SJSA1 (cell line): ENCODE results near the gene SPPL2B. TPM values are rescaled to one million over a fixed set of nuclear protein-coding genes. Genes with fewer than 3 reads are reported as not detected.
A peak's percentile ranks its signal among the peaks of the same experiment; 100 is the strongest.
"Not testable (repeated sequence)": the region's sequence is repeated elsewhere in the genome, so short reads cannot be mapped to it uniquely, and the experiment has no call there.

Experiments used
- DNase-seq, 2 experiments: peaks; one replicate each; pipeline ENCODE4 v3.0.0-alpha.2; 2015 to 2020; ENCODE audit warnings: low spot score in 2 of 2, low read depth in 1 of 2
- H3K27ac ChIP-seq: fragments of 250-450 bp; sonication (Bioruptor Pico); 2 replicates; pipeline ENCODE4 v1.5.1; 2020; ENCODE audit warnings: mild to moderate bottlenecking, moderate library complexity
- H3K27me3 ChIP-seq: fragments of 250-450 bp; sonication (Bioruptor Pico); replicated peaks from 2 replicates; pipeline ENCODE4 v1.5.1; 2020; ENCODE audit warnings: mild to moderate bottlenecking, moderate library complexity
- H3K36me3 ChIP-seq: fragments of 250-450 bp; sonication (Bioruptor Pico); 2 replicates; pipeline ENCODE4 v1.5.1; 2020; ENCODE audit warnings: mild to moderate bottlenecking
- H3K4me1 ChIP-seq: fragments of 250-450 bp; sonication (Bioruptor Pico); replicated peaks from 2 replicates; pipeline ENCODE4 v1.6.1; 2021; ENCODE audit warnings: mild to moderate bottlenecking
- H3K4me3 ChIP-seq: fragments of 250-450 bp; sonication (Bioruptor Pico); 2 replicates; pipeline ENCODE4 v1.5.1; 2020; ENCODE audit warnings: mild to moderate bottlenecking
- H3K9me3 ChIP-seq: fragments of 250-450 bp; sonication (Bioruptor Pico); replicated peaks from 2 replicates; pipeline ENCODE4 v1.5.1; 2020; ENCODE audit warnings: mild to moderate bottlenecking
- total RNA-seq: library from RNA; depleted of rRNA; stranded (reverse); fragments of >200 nt; shearing (Covaris generic); gene quantifications from 2 replicates; pipeline ENCODE4 v1.2.3, GENCODE V29; 2014; rRNA removed

The SPPL2B gene, protein sequence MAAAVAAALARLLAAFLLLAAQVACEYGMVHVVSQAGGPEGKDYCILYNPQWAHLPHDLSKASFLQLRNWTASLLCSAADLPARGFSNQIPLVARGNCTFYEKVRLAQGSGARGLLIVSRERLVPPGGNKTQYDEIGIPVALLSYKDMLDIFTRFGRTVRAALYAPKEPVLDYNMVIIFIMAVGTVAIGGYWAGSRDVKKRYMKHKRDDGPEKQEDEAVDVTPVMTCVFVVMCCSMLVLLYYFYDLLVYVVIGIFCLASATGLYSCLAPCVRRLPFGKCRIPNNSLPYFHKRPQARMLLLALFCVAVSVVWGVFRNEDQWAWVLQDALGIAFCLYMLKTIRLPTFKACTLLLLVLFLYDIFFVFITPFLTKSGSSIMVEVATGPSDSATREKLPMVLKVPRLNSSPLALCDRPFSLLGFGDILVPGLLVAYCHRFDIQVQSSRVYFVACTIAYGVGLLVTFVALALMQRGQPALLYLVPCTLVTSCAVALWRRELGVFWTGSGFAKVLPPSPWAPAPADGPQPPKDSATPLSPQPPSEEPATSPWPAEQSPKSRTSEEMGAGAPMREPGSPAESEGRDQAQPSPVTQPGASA
- 32.2 and 45.2 TPM in 2 replicates for total RNA-seq

DNA sequence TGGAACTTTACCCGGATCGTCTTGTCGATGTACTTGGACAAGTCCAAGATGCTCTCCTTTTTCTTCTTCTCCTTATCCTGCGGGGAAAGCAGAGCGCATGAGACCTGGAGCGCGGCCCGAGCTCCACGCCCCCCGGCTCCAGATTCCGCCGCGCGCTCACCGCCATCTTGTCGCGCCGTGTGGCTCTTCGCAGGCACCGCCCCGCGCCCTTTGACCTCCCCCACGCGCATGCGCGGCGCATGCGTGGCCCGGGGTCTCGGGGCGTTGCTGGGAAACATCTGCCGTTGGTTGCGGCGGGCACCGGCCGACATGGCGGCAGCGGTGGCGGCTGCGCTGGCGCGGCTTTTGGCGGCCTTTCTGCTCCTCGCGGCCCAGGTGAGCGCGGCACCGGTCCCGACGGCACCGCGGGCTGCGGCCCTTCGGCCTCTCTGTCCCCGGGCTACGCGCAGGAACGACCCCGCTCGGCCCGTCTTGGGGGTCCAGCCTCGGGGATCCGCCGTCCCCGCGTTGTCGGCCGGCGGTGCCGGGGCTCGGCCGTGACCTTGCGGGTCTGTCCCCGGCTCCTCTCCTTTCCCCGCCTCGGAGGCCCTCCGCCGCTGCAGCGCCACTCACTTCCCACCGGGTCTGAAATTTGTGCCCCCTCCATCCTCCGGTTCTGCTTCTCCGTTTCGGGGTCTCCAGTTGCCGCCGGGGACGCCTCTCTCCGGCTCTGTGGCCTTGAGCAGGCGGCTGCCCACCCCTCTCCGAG, at the start of gene SPPL2B, which contains the start of gene LSM7:
SPPL2B (plus strand) TSS at position 284 of the 748 bp plus-strand sequence; CDS start at position 310, 26 bp downstream.
LSM7 (minus strand) TSS at position 186 of the 748 bp plus-strand sequence; CDS start at position 166, 20 bp downstream.
- H3K4me1 ChIP-seq = peaks cover 13% of the 10 kb centered on the region
- H3K4me3 ChIP-seq = peak within 1 kb of the TSS; percentile 96
- peak; percentile 87 to 89 for DNase-seq
- H3K27me3 ChIP-seq = no peaks in the 10 kb centered on the region
- H3K27ac ChIP-seq = peak within 1 kb of the TSS; percentile 79
- no peaks in the 10 kb centered on the region for H3K9me3 ChIP-seq
- H3K36me3 ChIP-seq = peaks cover 41% of the 10 kb centered on the region

DNA sequence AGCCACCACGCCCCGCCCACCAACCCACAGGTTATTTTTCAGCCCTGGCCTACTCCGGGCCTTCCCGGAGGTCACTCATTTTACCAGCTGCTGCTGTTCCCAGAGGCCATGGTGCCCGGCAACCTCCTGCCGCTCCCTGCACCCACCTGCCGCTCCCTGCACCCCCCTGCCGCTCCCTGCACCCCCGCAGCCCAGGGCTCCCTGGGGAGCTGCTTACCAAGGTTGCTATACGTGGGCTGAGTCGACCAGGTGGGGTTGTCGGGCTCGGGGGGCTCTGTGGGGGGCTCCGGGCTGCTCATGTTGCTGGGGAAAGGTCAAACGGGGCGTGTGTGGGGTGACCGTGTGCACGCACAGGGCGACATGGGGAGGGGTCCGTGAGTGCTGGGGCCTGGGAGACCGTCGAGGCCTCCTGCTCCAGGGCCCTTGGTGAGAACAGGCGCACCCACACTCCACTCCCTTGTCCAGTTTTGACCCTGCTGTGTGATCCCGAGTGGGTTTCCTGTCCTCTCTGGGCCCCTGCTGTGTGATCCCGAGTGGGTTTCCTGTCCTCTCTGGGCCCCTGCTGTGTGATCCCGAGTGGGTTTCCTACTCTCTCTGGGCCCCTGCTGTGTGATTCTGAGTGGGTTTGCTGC, 47.7 kb upstream of the SPPL2B start:
- Histone ChIP-seq H3K27me3 (no peaks in the 10 kb centered on the region), H3K36me3 (peaks cover 17% of the 10 kb centered on the region), H3K27ac (no peak overlapping the region), H3K9me3 (no peaks in the 10 kb centered on the region), H3K4me1 (peaks cover 6% of the 10 kb centered on the region), H3K4me3 (no peak overlapping the region)
- no peak for DNase-seq

DNA sequence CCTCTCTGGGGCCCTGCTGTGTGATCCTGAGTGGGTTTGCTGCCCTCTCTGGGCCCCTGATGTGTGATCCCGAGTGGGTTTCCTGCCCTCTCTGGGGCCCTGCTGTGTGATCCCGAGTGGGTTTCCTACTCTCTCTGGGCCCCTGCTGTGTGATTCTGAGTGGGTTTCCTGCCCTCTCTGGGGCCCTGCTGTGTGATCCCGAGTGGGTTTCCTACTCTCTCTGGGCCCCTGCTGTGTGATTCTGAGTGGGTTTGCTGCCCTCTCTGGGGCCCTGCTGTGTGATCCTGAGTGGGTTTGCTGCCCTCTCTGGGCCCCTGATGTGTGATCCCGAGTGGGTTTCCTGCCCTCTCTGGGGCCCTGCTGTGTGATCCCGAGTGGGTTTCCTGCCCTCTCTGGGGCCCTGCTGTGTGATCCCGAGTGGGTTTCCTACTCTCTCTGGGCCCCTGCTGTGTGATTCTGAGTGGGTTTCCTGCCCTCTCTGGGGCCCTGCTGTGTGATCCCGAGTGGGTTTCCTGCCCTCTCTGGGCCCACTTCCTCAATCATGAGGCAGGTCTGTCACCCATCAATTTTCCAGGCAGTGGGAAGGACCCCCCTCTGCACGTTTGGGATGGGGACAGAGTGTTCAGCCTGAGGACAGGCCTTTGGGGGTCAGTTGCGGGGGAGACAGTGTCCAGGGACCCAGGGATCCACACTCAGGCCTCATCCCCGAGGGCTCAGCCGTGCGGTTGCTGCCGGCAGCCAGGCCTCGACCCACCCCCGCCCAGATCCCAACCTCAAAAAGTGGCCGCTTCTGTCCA, 47.0 kb upstream of the SPPL2B start:
- not testable (repeated sequence) for H3K27me3 ChIP-seq, H3K4me1 ChIP-seq, DNase-seq, H3K4me3 ChIP-seq, H3K27ac ChIP-seq, H3K9me3 ChIP-seq
- peaks cover 10% of the 10 kb centered on the region for H3K36me3 ChIP-seq

DNA sequence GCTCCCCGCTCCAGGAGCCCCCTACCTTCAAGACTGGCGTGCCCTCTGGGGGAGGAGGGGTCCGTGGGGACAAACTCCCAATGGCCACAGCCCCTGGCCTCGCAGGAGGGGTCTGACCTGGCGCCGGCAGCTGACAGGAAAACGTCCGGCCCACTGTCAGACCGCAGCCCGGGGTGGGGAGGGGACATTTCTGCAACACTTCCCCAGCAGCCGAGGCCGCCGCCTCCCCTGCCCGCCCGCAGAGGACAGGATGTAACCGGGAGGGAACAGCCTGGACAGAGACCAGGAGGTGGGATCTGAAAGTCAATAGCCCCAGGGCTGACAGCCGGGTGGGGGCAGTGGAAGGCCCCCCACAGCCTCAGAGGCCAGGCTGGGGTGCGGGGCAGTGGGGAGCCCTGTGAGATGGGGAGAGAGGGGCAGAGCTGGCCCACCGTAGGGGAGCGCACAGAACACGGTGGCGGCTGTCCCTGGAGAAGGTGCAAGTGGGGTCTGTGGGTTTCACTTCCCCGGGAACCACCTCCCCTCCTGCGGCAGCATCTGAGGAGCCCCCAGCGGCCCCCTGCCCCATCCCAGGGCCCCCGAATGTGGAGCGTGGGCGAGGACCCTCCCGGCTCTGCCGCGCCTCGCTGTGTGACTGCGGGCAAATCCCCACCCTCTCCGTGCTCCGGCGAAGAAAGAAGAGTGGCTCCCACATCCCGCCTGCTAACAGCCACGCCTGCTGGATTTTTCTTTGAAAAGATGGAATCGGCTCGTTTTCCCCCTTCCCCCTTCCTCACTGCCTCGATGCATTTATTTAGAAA, 46.2 kb upstream of the SPPL2B start, which contains the start of gene PEAK3:
PEAK3 (minus strand) TSS at position 114 of the 800 bp plus-strand sequence. CDS start 1,244 bp downstream, outside the sequence.
- Histone ChIP-seq H3K4me1 (peaks cover 6% of the 10 kb centered on the region), H3K4me3 (no peak within 1 kb of the TSS), H3K9me3 (no peaks in the 10 kb centered on the region), H3K36me3 (peaks cover 2% of the 10 kb centered on the region; the same call in 1 of the 2 replicates), H3K27me3 (no peaks in the 10 kb centered on the region), H3K27ac (no peak within 1 kb of the TSS)
- DNase-seq = no peak

DNA sequence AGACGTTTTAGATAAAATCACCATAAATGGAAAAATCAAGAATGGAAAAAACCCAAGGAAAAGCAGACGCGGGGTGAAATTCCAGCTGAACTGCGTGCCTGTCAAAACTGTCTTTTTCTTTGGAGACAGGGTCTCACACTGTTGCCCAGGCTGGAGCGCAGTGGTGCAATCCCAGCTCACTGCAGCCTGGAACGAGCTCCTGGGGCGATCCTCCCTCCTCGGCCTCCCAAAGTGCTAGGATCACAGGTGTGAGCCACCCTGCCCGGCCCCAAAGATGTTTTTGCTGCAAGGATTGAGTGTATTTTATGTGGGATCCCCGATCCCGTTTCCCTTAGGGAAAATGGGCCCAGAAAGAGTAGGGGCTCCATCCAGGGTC, 45.6 kb upstream of the SPPL2B start:
- Histone ChIP-seq H3K4me1 (peaks cover 6% of the 10 kb centered on the region), H3K9me3 (no peaks in the 10 kb centered on the region), H3K36me3 (no peaks in the 10 kb centered on the region), H3K27ac (no peak overlapping the region), H3K27me3 (no peaks in the 10 kb centered on the region), H3K4me3 (no peak overlapping the region)
- DNase-seq = no peak

DNA sequence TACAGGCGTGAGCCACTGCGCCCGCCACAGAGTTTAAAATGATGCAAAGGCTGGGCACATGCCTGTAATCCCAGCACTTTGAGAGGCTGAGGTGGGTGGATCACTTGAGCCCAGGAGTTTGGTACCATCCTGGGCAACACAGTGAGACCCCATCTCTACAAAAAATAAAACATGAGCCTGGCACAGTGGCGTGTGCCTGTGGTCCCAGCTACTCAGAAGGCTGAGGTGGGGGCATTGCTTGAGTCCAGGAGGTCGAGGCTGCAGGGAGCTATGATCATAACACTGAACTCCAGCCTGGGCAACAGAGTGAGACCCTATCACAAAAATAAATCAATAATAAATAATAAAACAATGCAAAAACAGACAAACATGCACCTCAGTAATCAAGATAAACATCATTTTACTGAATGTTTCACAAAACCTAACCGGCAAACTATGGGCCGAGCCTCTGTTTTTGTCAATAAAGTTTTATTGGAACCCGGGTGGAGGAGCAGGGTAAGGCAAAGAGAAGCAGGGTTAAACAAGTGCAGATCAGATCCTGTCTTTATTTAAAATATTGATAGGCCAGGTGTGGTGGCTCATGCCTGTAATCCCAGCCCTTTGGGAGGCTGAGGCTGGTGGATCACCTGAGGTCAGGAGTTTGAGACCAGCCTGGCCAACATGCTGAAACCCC, 44.5 kb upstream of the SPPL2B start:
- Histone ChIP-seq H3K4me3 (no peak overlapping the region), H3K9me3 (no peaks in the 10 kb centered on the region), H3K27me3 (no peaks in the 10 kb centered on the region), H3K36me3 (no peaks in the 10 kb centered on the region), H3K27ac (no peak overlapping the region), H3K4me1 (peaks cover 6% of the 10 kb centered on the region)
- DNase-seq = no peak

DNA sequence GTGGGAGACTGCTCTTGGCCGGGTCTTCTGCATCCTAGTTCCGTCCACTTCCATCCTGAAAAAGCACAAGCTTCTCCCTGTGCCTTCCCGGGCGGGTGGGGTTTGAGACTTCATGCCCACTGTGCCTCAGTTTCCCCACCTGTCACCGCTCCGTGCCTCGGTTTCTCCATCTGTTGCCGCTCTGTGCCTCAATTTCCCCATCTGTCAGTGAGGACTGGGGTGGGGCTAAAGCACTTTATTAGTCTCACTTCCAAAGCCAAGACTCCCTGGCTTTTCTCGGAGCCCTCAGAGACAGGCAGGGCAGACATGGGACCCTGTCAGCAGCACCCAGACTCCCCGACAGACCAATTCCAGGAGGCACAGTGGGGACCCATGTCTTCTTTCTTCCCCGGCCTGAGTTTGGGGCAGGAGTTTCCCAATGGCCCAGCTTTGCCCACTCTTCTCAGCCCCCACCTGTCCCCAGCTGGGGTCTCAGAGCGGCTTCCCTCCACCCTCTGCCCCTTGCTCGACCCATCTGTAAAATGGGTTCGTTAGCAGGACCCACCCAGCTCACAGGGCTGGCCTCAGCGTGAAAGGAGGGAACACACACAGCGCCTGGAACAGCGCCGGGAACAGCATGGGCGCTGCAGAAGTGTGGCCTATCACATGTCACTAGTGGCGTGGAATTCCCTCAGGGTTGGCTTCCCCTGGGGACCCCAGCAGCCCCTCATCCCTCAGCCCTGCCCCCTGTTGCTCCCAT, 41.9 kb upstream of the SPPL2B start:
- Histone ChIP-seq H3K4me3 (no peak overlapping the region), H3K36me3 (no peaks in the 10 kb centered on the region), H3K27ac (no peak overlapping the region), H3K4me1 (peaks cover 6% of the 10 kb centered on the region), H3K9me3 (no peaks in the 10 kb centered on the region), H3K27me3 (no peaks in the 10 kb centered on the region; the same call in 1 of the 2 replicates)
- DNase-seq = no peak

DNA sequence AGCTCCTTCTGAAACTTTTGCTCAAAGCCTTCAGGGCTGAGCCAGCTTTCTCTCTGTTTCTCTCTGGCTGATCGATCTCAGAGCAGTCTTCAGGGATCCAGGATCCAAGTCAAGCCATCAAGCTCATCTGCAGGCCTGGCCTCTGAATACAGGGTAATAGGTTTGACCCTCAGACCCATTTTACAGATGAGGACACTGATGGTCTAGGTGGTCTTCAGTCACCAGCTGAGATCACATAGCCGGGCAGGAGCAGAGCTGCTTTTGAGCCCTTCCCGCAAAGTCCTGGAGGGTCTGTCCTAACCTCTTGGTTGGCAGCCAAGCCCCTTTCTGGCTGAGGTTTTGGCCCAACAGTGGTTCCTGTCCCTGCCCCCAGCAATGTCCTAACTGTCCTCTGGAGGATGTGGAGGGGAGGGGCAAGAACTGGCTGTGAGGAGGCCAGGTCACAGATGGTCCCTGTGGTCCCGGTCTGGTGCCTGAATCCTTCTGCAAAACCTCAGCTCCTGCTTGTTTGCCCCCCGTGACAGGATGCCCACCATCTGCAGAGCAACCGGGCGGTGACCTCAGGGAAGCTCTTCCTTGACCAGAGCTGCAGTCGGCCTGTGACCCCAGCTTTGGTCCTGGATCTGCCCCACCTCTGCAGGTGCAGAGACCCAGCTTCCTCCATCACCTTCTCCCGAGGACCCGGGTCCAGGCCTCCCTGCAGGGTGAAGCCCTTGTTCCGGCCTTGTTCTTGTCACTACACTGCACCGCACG, 40.7 kb upstream of the SPPL2B start:
- Histone ChIP-seq H3K9me3 (no peaks in the 10 kb centered on the region), H3K27me3 (no peaks in the 10 kb centered on the region; the same call in 1 of the 2 replicates), H3K27ac (no peak overlapping the region), H3K36me3 (no peaks in the 10 kb centered on the region), H3K4me3 (no peak overlapping the region), H3K4me1 (no peaks in the 10 kb centered on the region)
- DNase-seq = no peak

DNA sequence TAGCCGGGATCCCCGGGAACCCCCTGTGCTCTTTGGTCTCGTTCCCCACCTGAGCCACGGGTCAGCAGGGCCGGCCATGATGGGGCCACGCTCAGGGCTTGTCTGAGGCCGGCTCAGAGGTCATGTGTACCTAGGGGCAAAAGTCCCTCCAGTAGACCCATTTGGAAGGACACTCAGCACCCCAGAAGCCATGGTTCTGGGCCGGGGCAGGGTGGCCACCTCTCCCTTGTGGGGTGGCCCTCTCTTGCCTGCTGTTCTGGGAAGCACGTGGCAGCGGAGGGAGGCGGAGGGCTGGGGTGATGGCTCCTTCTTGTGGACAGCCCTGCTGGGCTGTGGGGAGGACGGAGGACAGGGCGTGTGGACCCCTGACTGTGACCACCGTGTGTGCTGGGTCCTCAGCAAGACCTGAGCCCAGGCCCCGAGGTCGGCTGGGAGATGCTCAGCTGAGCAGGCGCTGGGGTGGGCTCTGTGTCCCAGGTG, 40.1 kb upstream of the SPPL2B start:
- DNase-seq = no peak
- Histone ChIP-seq H3K27me3 (no peaks in the 10 kb centered on the region; the same call in 1 of the 2 replicates), H3K36me3 (no peaks in the 10 kb centered on the region), H3K9me3 (no peaks in the 10 kb centered on the region), H3K4me1 (no peaks in the 10 kb centered on the region), H3K27ac (no peak overlapping the region), H3K4me3 (no peak overlapping the region)

DNA sequence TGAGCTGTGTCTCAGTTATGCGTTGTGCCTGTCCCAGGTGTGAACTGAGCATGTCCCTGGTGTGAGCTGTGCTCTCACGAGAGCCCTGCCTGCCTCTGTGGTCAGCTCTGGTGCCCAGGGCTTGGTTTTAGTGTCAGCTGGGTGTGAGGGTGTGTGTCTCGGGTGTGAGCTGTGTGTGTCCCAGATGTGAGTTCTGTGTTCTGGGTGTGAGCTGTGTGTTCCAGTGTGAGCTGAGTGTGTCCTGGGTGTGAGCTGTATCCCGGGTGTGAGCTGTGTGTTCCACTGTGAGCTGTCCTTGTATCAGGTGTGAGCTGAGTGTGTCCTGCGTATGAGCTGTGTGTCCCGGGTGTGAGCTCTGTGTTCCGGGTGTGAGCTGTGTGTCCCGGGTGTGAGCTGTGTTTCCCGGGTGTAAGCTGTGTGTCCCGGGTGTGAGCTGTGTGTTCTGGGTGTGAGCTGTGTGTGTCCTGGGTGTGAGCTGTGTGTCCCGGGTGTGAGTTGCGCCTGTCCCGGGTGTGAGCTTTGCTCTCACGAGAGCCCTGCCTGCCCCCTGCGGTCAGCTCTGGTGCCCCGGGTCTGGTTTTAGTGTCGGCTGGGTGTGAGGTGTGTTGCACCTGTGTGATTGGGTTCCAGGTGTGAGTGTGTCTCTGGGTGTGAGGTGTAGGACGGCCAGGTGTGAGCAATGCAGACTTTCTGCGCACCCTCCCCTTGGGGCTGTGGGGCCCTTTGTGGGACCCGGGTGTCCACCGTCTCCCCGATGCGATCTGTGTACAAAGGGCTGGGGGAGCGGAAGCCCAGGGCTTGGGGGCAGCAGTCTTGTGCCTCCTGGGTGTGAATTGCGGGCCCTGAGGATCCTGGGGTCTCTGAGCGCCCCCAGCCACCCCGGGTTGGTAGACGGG, 39.4 kb upstream of the SPPL2B start:
- Histone ChIP-seq H3K4me1 (no peaks in the 10 kb centered on the region), H3K27ac (no peak overlapping the region), H3K36me3 (no peaks in the 10 kb centered on the region), H3K4me3 (no peak overlapping the region), H3K27me3 (no peaks in the 10 kb centered on the region; the same call in 1 of the 2 replicates), H3K9me3 (no peaks in the 10 kb centered on the region)
- DNase-seq = no peak
